A673 (cell line): ENCODE results near the gene RSPH1. TPM values are rescaled to one million over a fixed set of nuclear protein-coding genes. Genes with fewer than 3 reads are reported as not detected.

ENCODE experiments used
- BruUV-seq: library from RNA; stranded (reverse); fragments of 400-500 nt; replicated peaks from 2 replicates; lab custom pipeline; 2021; lab: Mats Ljungman, UMichigan
- CTCF ChIA-PET: fragments of 300-600 bp; sonication (Branson Sonifier 250); formaldehyde crosslinking; loops from one replicate; lab custom pipeline; 2022; ENCODE audit warnings: antibody characterized with exemption; lab: Charles Lee
- POLR2A ChIA-PET: fragments of 300-600 bp; sonication (Branson Sonifier 250); formaldehyde crosslinking; loops from one replicate; lab custom pipeline; 2022; ENCODE audit warnings: antibody characterized with exemption; ENCODE audit not compliant: low non-redundant PET; lab: Charles Lee
- DNase-seq: peaks from one replicate; pipeline ENCODE4 v3.0.0-alpha.2; 2015; ENCODE audit warnings: low spot score
- H3K27ac ChIP-seq: fragments of 200-600 bp; sonication (generic); 2 replicates; pipeline ENCODE4 v1.5.1; 2016; ENCODE audit warnings: mixed run types, low read depth, mild to moderate bottlenecking, mixed read lengths, antibody characterized with exemption, low read length; ENCODE audit not compliant: poor library complexity, severe bottlenecking
- H3K27me3 ChIP-seq: fragments of 200-600 bp; sonication (generic); replicated peaks from 2 replicates; pipeline ENCODE4 v1.6.1; 2017; ENCODE audit warnings: mixed run types, low read depth, mild to moderate bottlenecking, mixed read lengths, antibody characterized with exemption, low read length; ENCODE audit not compliant: insufficient read depth, poor library complexity
- H3K36me3 ChIP-seq: fragments of 200-600 bp; sonication (generic); 2 replicates; pipeline ENCODE4 v1.6.1; 2016; ENCODE audit warnings: mixed run types, mild to moderate bottlenecking, mixed read lengths, antibody characterized with exemption, low read length; ENCODE audit not compliant: insufficient read depth, poor library complexity, severe bottlenecking
- H3K4me1 ChIP-seq: fragments of 200-600 bp; sonication (generic); 2 replicates; pipeline ENCODE4 v1.6.1; 2017; ENCODE audit warnings: mixed run types, mild to moderate bottlenecking, mixed read lengths, antibody characterized with exemption, low read length; ENCODE audit not compliant: insufficient read depth, poor library complexity, severe bottlenecking
- H3K4me3 ChIP-seq: fragments of 200-600 bp; sonication (generic); 2 replicates; pipeline ENCODE4 v1.5.1; 2016; ENCODE audit warnings: low read depth, mixed run types, mild to moderate bottlenecking, mixed read lengths, low read length; ENCODE audit not compliant: poor library complexity, severe bottlenecking
- H3K9me3 ChIP-seq: fragments of 200-600 bp; sonication (generic); 2 replicates; pipeline ENCODE4 v1.6.1; 2016; ENCODE audit warnings: mixed run types, low read depth, mild to moderate bottlenecking, mixed read lengths, antibody characterized with exemption, low read length; ENCODE audit not compliant: poor library complexity, severe bottlenecking
- CTCF ChIP-seq: fragments of 300-800, 200-600 bp; sonication (generic); conservative IDR thresholded peaks from 2 replicates; pipeline ENCODE4 v1.5.1; 2017; ENCODE audit warnings: low read depth, mild to moderate bottlenecking, antibody characterized with exemption, low read length, moderate library complexity, mixed read lengths
- EZH2 ChIP-seq: fragments of 200-600 bp; sonication (generic); IDR thresholded peaks from 2 replicates; pipeline ENCODE4 v1.6.1; 2017; ENCODE audit warnings: borderline replicate concordance, low read depth, mild to moderate bottlenecking, mixed read lengths, antibody characterized with exemption, low read length; ENCODE audit not compliant: poor library complexity, severe bottlenecking
- intact Hi-C: fragments of 100-400 bp; cut with micrococcal nuclease; formaldehyde crosslinking; loops from one replicate; pipeline ENCODE4 v1.10.0; 2022; ENCODE audit not compliant: unreplicated experiment
- total RNA-seq: library from RNA; stranded (reverse); gene quantifications from 2 replicates; pipeline ENCODE4 v1.2.3, GENCODE V29; 2021

The RSPH1 gene
- total RNA-seq, 1 experiment from 2014 or later: 0.45 TPM

DNA sequence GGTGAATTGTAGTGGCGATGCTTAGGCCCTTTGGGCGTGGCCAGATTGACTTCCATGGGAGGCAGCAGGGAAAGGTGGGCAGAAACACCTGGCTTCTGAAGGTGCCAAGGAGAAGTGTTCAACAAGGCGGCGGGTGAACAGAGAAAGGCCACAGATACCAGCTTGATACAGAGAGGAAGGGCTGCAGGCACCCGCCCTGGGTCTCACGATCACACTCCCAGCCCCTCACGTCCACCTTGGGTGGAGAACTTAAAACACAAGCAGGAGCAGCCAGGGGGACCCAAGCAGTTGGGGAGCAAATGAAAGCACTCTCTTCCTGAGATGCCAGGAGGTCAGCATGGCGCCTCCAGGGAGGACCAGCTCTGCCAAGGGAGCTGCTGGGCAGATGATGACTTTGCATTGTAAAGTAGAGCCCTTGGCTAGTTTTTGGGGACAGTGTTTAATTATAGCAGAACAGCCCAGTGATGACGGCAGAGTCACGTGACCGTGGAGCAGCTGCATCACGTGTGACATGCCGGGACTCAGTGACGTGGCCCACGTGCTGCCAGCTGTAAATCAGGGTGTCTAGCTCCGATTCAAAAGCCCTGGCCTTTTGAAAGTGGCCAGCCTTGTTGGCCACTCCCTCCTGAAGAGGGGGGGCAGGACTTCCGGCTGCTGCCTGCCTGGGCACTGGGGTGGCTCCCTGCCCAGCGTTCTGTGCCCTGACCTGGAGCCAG lies 36.6 kb upstream of the RSPH1 start:
- Histone ChIP-seq H3K36me3 (no peaks in the 10 kb centered on the region), H3K27ac (no peak overlapping the region), H3K4me1 (peaks cover 29% of the 10 kb centered on the region), H3K27me3 (no peaks in the 10 kb centered on the region), H3K4me3 (no peak overlapping the region), H3K9me3 (no peaks in the 10 kb centered on the region)
- CTCF ChIA-PET: no interaction called here
- BruUV-seq: no TSS peak
- intact Hi-C loops: loop anchor here (10.0 kb wide), 1 partner anchor 62 kb away; no protein-coding TSS in a partner anchor
- no peak for TF ChIP-seq CTCF
- TF ChIP-seq EZH2: no peak
- POLR2A ChIA-PET: no interaction called here
- DNase-seq: no peak

GRCh38 chr21:42531771-42532170 lies 35.7 kb upstream of the RSPH1 start:
- no peaks in the 10 kb centered on the region for H3K36me3 ChIP-seq
- H3K4me1 ChIP-seq: peaks cover 25% of the 10 kb centered on the region
- no TSS peak for BruUV-seq
- ChIA-PET CTCF (interaction anchor here (0.5 kb wide), 1 partner anchor 222 kb away, joined by 12 read pairs; no protein-coding TSS in a partner anchor), POLR2A (no interaction called here)
- DNase-seq: no peak
- no peak for TF ChIP-seq EZH2
- no peak for TF ChIP-seq CTCF
- no peaks in the 10 kb centered on the region for H3K9me3 ChIP-seq
- H3K27me3 ChIP-seq: no peaks in the 10 kb centered on the region
- H3K4me3 ChIP-seq: no peak overlapping the region
- intact Hi-C loops: loop anchor here (10.0 kb wide), 1 partner anchor 63 kb away; no protein-coding TSS in a partner anchor
- H3K27ac ChIP-seq: no peak overlapping the region

DNA sequence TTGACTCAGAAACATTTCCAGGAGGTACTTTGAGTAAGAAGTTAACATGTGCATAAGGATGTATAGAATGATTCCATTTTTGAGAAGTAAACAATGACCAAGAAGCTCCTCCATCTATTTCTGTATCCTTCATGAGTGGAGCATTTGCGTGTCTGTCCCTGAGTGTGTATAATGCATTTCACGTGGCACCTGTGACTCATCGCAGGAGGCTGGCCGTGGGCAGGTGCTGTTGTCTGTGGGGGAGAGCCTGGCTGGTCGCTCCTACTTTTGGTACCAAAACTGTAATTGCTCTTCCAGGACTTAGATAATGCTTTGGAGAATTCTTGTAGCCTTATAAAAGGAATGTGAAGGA lies 34.1 kb upstream of the RSPH1 start:
- POLR2A ChIA-PET: no interaction called here
- CTCF ChIA-PET: no interaction called here
- no peaks in the 10 kb centered on the region for H3K36me3 ChIP-seq
- no TSS peak for BruUV-seq
- H3K9me3 ChIP-seq: no peaks in the 10 kb centered on the region
- no peak for DNase-seq
- no peaks in the 10 kb centered on the region for H3K27me3 ChIP-seq
- no peak overlapping the region for H3K4me3 ChIP-seq
- TF ChIP-seq CTCF (no peak), EZH2 (no peak)
- H3K27ac ChIP-seq: no peak overlapping the region
- peaks cover 21% of the 10 kb centered on the region for H3K4me1 ChIP-seq
- intact Hi-C loops: loop anchor here (10.0 kb wide), 1 partner anchor 65 kb away; no protein-coding TSS in a partner anchor
